ENCODE data around the gene DLEU7.

Gene DLEU7

GRCh38 chr13:50788551-50789210, 54.8 kb downstream of the DLEU7 start:
- DNase-seq: no peak

GRCh38 chr13:50787316-50788195, 55.9 kb downstream of the DLEU7 start:
- DNase-seq: no peak

GRCh38 chr13:50783717-50784290, 59.7 kb downstream of the DLEU7 start:
- no peak for DNase-seq

GRCh38 chr13:50783066-50783465, 60.4 kb downstream of the DLEU7 start:
- DNase-seq: no peak

- no peak for DNase-seq
Observed at GRCh38 chr13:50780201-50781015, 63.1 kb downstream of the DLEU7 start.

GRCh38 chr13:50779443-50780200, 63.9 kb downstream of the DLEU7 start:
- DNase-seq: no peak
